Dedifferentiated amniotic fluid mesenchymal stem cell (primary cell): ENCODE results near the gene MUCL3.
"Not testable (repeated sequence)": the region's sequence is repeated elsewhere in the genome, so short reads cannot be mapped to it uniquely, and the experiment has no call there.

Experiments
- DNase-seq: peaks from one replicate; pipeline ENCODE4 v3.0.0-alpha.2; 2016; ENCODE audit errors: extremely low spot score

MUCL3 gene

GRCh38 chr6:30910473-30910872, 30.3 kb upstream of the MUCL3 start:
- not testable (repeated sequence) for DNase-seq

- DNase-seq: no peak
These were observed 27.8 kb upstream of the MUCL3 start for GRCh38 chr6:30912746-30913520.

GRCh38 chr6:30913721-30914075, 27.1 kb upstream of the MUCL3 start:
- DNase-seq: no peak

GRCh38 chr6:30914076-30914853, 26.5 kb upstream of the MUCL3 start, which contains the start of gene VARS2:
TSS of gene VARS2 (plus strand) at chr6:30914238. CDS start at chr6:30914837, 599 bp downstream.
- peak; percentile 84 for DNase-seq

- no peak for DNase-seq
These were observed 25.8 kb upstream of the MUCL3 start for GRCh38 chr6:30914854-30915590.

- peak; percentile 43 for DNase-seq
These were observed 25.2 kb upstream of the MUCL3 start for GRCh38 chr6:30915591-30915946.

- DNase-seq: no peak
These were observed 23.7 kb upstream of the MUCL3 start for GRCh38 chr6:30917041-30917440.

- no peak for DNase-seq
These were observed 23.3 kb upstream of the MUCL3 start for GRCh38 chr6:30917487-30917886.

- DNase-seq: no peak
These were observed 22.1 kb upstream of the MUCL3 start for GRCh38 chr6:30918670-30919069.

- no peak for DNase-seq
These were observed 18.3 kb upstream of the MUCL3 start for GRCh38 chr6:30922447-30922852.

- not testable (repeated sequence) for DNase-seq
These were observed 16.6 kb upstream of the MUCL3 start for GRCh38 chr6:30924040-30924627.

- DNase-seq: no peak
These were observed 14.1 kb upstream of the MUCL3 start for GRCh38 chr6:30926644-30927043.

GRCh38 chr6:30927080-30927479, 13.7 kb upstream of the MUCL3 start:
- not testable (repeated sequence) for DNase-seq

- no peak for DNase-seq
These were observed 12.1 kb upstream of the MUCL3 start for GRCh38 chr6:30928677-30929076.

GRCh38 chr6:30930506-30930905, 10.3 kb upstream of the MUCL3 start:
- DNase-seq: no peak

- no peak for DNase-seq
These were observed 9.5 kb upstream of the MUCL3 start for GRCh38 chr6:30931272-30931671.

GRCh38 chr6:30931969-30932645, 8.7 kb upstream of the MUCL3 start, which contains the start of gene SFTA2:
TSS of gene SFTA2 (minus strand) at chr6:30932170. CDS start at chr6:30932096, 74 bp downstream.
- no peak for DNase-seq

- no peak for DNase-seq
These were observed 8.0 kb upstream of the MUCL3 start for GRCh38 chr6:30932665-30933365.

GRCh38 chr6:30935018-30935417, 5.8 kb upstream of the MUCL3 start:
- no peak for DNase-seq

- DNase-seq: no peak
These were observed 3.5 kb upstream of the MUCL3 start for GRCh38 chr6:30937265-30937664.

- no peak for DNase-seq
These were observed 2.0 kb upstream of the MUCL3 start for GRCh38 chr6:30938730-30939129.
